NCI-H2029 (cell line): Measurements from ENCODE around the gene PRKAR1B.
"Not testable (repeated sequence)": the region's sequence is repeated elsewhere in the genome, so short reads cannot be mapped to it uniquely, and the experiment has no call there.

ENCODE experiments used
- DNase-seq: peaks from one replicate; lab custom pipeline; 2025; lab: John Stamatoyannopoulos, UW

PRKAR1B gene

DNA sequence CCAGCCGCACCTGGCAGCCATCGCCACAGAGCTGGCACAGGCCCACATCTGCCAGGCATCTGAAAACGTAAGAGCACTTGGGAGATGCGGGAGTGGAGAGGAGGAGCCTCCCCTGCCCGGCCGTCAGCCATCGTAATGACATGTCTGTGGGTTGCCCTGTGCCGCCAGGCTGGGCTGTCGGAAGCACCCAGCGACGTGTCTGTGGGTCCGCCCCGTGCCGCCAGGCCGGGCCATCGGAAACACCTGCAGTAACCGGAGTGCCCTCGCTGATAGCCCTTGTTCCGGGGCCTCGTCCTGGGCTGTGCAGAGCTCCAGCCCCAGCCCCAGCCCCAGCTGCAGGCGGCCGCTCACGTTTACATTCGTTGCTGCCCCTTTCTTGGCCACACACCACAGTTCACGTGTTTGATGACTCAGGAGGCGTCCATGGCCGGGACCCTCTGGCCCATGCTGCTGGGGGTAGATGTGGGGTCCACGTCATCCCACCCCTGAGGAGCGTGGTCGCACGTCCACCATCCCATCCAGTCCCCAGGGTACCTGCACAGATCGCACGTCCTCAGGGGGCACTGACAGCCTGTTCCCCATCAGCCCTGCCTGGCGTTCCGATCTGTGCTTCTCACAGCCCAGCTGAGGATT, 30.0 kb upstream of the PRKAR1B start:
- no peak for DNase-seq

DNA sequence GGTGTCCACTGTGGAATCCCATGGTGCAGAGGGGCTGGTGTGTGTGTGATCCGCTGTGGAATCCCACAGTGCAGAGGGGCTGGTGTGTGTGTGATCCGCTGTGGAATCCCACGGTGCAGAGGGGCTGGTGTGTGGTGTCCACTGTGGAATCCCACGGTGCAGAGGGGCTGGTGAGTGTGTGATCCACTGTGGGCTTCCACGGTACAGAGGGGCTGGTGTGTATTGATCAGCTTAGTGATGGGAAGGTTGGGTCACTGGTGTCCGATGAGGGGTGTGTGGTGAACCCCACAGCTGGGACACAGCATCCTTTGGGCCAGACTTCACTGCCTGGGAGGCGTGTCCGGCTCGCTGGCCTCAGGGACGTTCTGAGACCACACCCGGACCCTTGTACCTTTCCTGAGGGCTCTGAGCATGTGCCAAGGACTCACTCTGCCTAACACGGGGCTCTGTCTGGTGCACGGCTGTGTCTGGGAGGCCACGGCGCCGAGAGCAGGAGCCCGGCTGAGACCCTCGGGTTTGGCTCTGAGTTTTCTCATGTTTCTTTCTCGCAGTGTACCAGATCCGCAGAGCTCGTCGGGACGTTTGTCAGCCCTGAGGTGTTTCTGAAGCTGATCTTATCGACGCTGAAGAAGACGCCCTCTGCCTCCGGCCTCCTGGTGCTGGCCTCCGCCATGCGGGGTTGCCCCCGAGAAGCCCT, 29.3 kb upstream of the PRKAR1B start:
- no peak for DNase-seq

DNA sequence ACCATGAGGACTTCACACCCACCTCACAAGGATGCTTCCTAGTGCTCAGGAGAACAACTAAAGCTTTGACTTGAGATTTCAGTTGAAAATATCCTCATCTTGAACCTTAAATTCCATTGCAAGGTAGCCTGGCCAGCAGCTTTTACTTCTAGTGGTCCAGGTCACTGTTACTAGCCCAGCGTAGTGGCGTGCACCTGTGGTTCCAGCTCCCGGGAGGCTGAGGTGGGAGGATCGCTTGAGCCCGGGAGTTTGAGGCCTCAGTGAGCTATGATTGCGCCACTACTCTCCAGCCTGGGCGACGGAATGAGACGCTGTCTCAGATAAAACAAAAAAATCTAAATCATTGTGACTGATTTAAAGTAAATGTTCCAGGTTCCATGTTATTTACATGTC, 28.3 kb upstream of the PRKAR1B start:
- DNase-seq: no peak

DNA sequence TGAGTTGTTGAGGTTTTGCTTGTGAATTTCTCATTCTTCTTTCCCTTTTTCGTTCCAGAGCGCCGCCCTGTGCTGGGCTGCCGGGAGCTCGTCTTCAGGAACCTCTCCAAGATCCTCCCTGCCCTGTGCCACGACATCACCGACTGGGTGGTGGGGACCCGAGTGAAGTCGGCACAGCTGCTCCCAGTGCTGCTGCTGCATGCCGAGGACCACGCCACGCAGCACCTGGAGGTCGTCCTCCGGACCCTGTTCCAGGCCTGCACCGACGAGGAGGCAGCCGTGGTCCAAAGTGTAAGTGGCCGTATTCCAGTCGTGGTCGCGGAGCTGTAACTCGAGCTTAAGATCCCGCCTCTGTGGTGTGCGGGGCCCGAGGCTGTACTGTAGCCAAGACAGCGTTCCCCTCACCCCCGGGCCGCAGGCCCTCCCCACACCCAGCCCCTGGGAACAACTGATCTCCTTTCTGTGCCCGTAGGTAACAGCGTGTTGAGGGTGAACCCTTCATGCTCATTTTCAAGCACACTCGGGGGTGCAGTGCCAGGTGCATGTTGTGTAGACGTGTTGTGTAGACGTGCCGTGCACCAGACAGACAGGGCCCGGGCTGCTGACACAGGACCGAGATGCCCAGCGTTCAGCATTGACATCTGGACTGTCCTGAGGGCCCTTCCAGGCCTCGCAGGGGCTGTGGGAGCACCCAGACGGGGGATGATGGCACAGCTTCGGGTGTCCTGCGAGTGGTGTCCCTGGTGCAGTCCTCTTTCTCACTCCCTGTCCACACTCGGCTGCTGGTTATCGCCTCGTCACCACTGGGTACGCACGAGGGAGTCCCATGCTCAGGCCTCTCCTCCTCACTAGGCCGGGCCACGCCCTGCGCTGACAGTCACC, 27.7 kb upstream of the PRKAR1B start:
- DNase-seq: no peak

DNA sequence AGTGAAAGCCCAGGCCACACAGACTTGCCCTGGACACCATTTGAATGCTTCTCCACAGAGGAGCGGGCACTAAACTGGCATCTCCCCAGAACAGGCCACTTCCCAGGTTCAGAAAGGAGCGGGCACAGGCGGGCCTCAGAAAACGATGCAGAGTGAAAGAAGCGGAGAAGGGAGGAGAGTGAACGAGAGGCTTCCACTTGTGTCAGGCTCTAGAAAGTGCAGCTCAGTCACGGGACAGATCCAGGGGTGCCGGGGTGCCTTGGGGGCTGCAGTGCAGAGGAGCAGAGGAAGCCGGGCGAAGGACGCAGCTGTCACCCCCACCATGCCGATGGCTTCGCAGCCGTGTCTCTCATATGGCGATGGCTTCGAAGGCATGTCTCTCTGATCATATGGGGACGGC, 26.1 kb upstream of the PRKAR1B start:
- DNase-seq: no peak

- DNase-seq: not testable (repeated sequence)
These were observed 25.2 kb upstream of the PRKAR1B start for GRCh38 chr7:752256-752655.

DNA sequence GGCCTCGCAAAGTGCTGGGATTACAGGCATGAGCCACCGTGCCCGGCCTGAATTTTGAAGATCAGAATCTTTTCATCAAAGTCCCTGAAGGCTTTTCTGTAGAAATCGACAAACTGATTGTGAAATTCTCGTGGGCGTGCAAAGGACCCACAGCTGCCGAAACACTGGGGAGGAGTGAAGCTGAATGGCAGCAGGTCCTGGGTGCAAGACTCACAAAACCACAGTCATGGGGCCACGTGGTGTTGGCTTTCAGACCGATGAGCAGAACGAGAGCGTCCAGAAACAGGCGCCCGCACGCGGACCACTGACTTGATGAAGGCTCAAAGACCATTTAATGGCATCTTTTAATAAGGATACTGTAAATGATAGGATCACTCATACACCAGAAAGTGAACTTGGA, 24.7 kb upstream of the PRKAR1B start:
- DNase-seq: no peak

GRCh38 chr7:750111-750905, 23.2 kb upstream of the PRKAR1B start:
- no peak for DNase-seq

- DNase-seq: peak; percentile 50
These were observed 22.1 kb upstream of the PRKAR1B start for GRCh38 chr7:749140-749551.

GRCh38 chr7:748446-748845, 21.4 kb upstream of the PRKAR1B start:
- no peak for DNase-seq

GRCh38 chr7:747186-747585, 20.1 kb upstream of the PRKAR1B start:
- DNase-seq: no peak

DNA sequence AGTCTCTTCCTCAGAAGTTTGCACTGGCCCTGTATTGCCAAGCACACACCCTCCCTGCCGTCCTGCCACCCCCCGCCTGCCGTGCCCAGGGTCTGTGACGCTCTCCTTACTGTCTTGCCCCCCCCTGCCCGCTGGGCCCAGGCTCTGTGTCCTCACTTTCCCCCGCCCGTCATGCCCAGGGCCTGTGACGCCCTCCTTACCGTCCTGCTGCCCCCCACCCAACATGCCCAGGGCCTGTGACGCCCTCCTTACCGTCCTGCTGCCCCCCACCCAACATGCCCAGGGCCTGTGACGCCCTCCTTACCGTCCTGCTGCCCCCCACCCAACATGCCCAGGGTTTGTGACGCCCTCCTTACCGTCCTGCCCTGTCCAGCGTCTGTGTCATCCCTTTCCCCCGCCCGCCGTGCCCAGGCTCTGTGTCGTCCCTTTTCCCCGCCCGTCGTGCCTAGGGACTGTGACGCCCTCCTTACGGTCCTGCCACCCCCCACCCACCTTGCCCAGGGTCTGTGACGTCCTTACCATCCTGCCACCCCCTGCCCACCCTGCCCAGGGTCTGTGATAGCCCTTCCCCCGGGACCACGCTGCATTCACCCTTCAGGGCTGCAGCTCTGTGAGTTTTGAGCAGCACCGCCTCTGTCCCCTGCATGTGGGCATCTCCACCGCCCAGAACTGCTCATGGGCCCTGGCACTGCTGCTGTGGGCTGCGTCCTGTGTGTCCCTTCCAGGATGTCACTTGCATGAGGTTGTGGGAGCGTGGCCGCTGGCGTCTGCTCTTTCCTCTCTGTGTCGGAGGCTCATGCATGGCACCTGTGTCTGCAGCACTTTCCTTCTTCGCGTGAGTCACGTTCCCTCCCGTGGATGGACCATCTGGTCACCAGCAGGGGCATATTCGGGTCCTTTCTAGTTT, 19.3 kb upstream of the PRKAR1B start:
- DNase-seq: no peak

DNA sequence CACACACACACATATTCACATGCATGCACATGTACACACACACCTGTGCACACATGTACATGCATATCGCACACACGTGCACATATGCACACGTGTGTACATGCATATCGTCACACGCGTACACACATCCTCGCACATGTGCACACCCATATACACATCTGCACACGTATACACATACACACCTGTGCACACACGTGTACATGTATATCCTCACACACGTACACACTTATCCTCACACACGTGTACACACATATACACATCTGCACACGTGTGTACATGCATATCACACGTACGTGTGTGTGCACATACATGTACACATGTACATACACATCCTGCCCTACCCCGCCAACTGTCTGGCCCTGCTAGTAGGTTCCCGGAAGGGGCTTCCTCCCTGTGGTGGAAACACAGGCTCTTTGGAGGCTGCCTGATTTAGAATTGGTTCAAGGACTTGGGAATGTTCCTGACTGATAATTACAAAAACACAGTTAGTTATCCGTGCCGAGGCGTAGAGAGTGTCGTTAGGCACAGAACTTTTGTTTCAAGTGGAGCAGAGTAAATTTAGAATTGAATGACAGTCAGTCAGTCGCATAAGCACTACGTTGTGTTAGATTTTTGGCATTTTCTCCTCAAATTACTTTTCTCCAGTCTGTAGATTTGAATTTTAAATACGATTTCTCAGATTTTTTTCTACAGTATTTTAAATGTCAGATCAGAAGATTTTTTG, 18.5 kb upstream of the PRKAR1B start:
- DNase-seq: no peak

DNA sequence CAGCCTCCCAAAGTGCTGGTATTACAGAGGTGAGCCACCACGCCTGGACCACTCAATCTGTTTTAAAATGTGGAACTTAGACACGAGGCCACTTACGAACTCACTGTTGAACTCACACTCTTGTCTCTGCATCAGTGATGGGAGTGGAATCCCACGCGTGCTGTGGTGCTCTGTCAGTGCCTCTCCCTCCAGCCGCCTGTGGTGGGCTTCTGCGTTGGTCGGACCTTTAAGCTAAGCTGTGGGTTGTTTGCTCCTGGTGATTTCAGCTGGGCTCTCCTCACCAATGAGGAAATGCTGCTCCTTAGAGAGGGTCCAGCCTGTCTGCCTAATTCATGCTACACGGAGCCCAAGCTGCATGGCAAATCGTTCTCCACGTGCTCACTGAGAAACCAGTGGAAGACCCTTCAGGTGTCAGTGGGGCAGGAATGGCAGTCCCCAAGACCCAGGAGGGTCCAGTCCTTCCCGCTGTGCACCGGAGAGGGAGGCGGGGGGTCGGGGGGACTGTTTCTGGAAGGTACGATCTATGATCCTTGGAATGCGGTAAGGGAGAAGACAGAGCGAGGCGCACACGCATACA, 17.9 kb upstream of the PRKAR1B start:
- DNase-seq: no peak

- DNase-seq: not testable (repeated sequence)
These were observed 17.0 kb upstream of the PRKAR1B start for GRCh38 chr7:744128-744520.

DNA sequence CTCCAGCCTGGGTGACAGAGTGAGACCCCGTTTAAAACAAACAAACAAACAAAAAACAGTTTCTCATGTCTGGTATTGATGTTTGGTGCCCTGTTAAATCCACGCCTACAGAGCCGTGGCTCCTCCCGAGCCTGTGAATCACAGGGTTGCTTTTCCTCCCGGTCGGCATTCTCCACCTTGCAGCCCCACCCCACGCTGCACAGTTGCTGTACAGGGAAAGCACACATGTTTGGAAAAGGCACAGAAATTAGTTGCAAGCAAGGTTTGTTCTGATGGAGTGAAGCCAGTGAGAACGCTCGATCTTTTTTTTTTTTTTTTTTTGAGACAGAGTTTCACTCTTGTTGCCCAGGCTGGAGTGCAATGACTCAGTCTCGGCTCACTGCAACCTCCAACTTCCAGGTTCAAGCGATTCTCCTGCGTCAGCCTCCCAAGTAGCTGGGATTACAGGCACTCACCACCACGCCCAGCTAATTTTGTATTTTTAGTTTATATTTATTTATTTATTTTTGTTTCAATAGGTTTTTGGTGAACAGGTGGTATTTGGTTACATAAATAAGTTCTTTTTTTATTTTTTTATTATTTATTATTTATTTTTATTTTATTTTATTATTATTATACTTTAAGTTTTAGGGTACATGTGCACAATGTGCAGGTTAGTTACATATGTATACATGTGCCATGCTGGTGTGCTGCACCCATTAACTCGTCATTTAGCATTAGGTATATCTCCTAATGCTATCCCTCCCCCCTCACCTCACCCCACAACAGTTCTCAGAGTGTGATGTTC, 16.5 kb upstream of the PRKAR1B start:
- DNase-seq: not testable (repeated sequence)

- DNase-seq: no peak
These were observed 15.7 kb upstream of the PRKAR1B start for GRCh38 chr7:742791-743190.

DNA sequence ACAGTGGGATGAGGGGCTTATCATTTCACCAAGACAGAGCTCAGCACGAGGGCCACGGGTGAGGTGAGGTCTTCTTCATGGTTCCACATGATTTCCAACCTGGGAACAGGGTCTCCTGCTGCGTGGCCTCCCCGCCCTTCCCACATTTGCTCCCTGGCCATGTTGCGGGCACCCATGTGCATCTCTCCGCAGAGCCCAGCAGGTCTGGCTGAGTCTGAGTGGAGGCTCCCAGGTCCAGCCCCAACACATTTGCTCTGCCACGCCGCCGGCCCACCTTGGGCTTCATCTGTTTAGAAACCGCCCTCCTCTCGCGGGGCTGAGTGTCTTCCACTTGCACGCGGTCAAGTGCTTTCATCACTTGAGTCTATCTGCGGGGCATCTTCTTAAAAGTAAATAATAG, 14.8 kb upstream of the PRKAR1B start:
- DNase-seq: no peak

GRCh38 chr7:741191-741671, 14.2 kb upstream of the PRKAR1B start:
- no peak for DNase-seq
